ENCODE data around the gene DOCK2. TPM values are rescaled to one million over a fixed set of nuclear protein-coding genes. Genes with fewer than 3 reads are reported as not detected.

DOCK2 gene
- total RNA-seq, 1 donor from 2014 or later: 6.5 TPM

- peaks cover 4% of the 10 kb centered on the region for H3K36me3 Mint-ChIP-seq (ENCODE audit: low read depth, unreplicated experiment)
- peaks cover 4% of the 10 kb centered on the region for H3K27me3 Mint-ChIP-seq (ENCODE audit: unreplicated experiment)
- no peak for DNase-seq (ENCODE audit: low spot score)
- no peaks in the 10 kb centered on the region for H3K9me3 Mint-ChIP-seq (ENCODE audit: unreplicated experiment)
- no peaks in the 10 kb centered on the region for H3K4me1 Mint-ChIP-seq (ENCODE audit: unreplicated experiment)
- H3K4me3 Mint-ChIP-seq (ENCODE audit: unreplicated experiment): no peak overlapping the region
- TF ChIP-seq, protein P1, sequence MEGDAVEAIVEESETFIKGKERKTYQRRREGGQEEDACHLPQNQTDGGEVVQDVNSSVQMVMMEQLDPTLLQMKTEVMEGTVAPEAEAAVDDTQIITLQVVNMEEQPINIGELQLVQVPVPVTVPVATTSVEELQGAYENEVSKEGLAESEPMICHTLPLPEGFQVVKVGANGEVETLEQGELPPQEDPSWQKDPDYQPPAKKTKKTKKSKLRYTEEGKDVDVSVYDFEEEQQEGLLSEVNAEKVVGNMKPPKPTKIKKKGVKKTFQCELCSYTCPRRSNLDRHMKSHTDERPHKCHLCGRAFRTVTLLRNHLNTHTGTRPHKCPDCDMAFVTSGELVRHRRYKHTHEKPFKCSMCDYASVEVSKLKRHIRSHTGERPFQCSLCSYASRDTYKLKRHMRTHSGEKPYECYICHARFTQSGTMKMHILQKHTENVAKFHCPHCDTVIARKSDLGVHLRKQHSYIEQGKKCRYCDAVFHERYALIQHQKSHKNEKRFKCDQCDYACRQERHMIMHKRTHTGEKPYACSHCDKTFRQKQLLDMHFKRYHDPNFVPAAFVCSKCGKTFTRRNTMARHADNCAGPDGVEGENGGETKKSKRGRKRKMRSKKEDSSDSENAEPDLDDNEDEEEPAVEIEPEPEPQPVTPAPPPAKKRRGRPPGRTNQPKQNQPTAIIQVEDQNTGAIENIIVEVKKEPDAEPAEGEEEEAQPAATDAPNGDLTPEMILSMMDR (IDR thresholded peaks at IDR 0.05; ENCODE audit: unreplicated experiment): no peak
- H3K27ac Mint-ChIP-seq (ENCODE audit: unreplicated experiment): no peak overlapping the region
Measured at GRCh38 chr5:169870211-169870610, 233.1 kb downstream of the DOCK2 start.

DNA sequence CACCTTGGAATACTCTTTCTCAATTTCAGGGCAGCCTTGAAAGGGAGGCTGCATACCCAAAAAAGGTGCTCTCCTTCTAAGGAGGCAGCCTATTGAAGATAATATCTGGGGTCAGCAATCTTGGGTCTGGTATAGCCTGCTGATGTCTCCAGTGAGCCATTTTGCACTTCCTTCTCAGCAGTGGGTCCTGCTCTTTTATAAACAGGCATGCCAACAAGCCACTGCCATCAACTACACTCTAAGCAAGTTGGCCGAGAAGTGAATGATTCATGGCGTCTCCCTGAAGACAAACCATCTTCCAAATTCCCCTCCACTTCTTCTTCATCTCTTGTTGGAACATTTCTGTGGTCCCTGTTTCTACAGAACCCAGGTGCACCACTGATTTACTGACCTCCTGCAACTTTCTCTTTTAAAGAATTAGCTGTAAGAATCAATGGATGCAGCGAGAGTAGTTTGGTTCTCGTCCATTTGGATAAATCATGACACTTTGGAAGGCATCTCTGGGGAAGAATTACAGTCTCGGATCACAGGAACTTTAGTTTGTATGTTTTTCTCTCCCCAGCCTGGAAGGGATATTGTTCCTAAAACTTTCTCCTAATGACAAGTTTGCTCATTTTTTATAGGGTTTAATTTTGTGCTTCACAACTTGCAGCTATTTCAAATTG, 234.9 kb downstream of the DOCK2 start:
- Mint-ChIP-seq H3K27ac (ENCODE audit: unreplicated experiment) (no peak overlapping the region), H3K36me3 (ENCODE audit: low read depth, unreplicated experiment) (peaks cover 7% of the 10 kb centered on the region), H3K4me3 (ENCODE audit: unreplicated experiment) (no peak overlapping the region), H3K4me1 (ENCODE audit: unreplicated experiment) (no peaks in the 10 kb centered on the region), H3K27me3 (ENCODE audit: unreplicated experiment) (peaks cover 4% of the 10 kb centered on the region), H3K9me3 (ENCODE audit: unreplicated experiment) (no peaks in the 10 kb centered on the region)
- DNase-seq (ENCODE audit: low spot score): no peak
- TF ChIP-seq, protein P1 (IDR thresholded peaks at IDR 0.05; ENCODE audit: unreplicated experiment): no peak

DNA sequence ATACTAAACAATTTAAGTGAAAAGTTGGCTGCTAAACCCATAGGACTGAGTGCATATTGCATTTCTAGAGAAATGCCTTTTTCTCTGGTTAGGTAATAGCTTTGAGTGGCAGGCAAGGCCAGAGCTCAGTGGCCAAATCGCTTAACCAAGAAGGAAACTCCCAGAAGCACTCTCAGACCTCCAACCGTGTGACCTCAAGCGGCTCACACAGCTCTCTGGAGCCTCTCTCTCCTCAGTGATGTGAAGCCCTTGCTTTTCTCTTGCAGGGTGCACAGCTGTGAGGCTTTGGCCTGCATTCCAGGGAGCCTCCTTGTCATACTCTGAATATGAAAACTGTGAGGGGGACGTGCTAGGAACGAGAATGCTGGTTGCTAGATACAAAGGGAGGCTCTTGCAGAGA, 236.6 kb downstream of the DOCK2 start:
- peaks cover 12% of the 10 kb centered on the region for H3K36me3 Mint-ChIP-seq (ENCODE audit: low read depth, unreplicated experiment)
- TF ChIP-seq, protein P1 (IDR thresholded peaks at IDR 0.05; ENCODE audit: unreplicated experiment): no peak
- H3K4me3 Mint-ChIP-seq (ENCODE audit: unreplicated experiment): no peak overlapping the region
- H3K4me1 Mint-ChIP-seq (ENCODE audit: unreplicated experiment): no peaks in the 10 kb centered on the region
- H3K27ac Mint-ChIP-seq (ENCODE audit: unreplicated experiment): no peak overlapping the region
- no peak for DNase-seq (ENCODE audit: low spot score)
- H3K9me3 Mint-ChIP-seq (ENCODE audit: unreplicated experiment): no peaks in the 10 kb centered on the region
- peaks cover 4% of the 10 kb centered on the region for H3K27me3 Mint-ChIP-seq (ENCODE audit: unreplicated experiment)

- Mint-ChIP-seq H3K9me3 (ENCODE audit: unreplicated experiment) (no peaks in the 10 kb centered on the region), H3K27ac (ENCODE audit: unreplicated experiment) (no peak overlapping the region), H3K4me3 (ENCODE audit: unreplicated experiment) (no peak overlapping the region), H3K4me1 (ENCODE audit: unreplicated experiment) (no peaks in the 10 kb centered on the region), H3K27me3 (ENCODE audit: unreplicated experiment) (no peaks in the 10 kb centered on the region), H3K36me3 (ENCODE audit: low read depth, unreplicated experiment) (peaks cover 8% of the 10 kb centered on the region)
- DNase-seq (ENCODE audit: low spot score): no peak
- TF ChIP-seq, protein P1 (IDR thresholded peaks at IDR 0.05; ENCODE audit: unreplicated experiment): no peak
Measured at GRCh38 chr5:169874621-169875020, 237.5 kb downstream of the DOCK2 start.

- Mint-ChIP-seq H3K36me3 (ENCODE audit: low read depth, unreplicated experiment) (peaks cover 8% of the 10 kb centered on the region), H3K4me3 (ENCODE audit: unreplicated experiment) (no peak overlapping the region), H3K4me1 (ENCODE audit: unreplicated experiment) (no peaks in the 10 kb centered on the region), H3K27me3 (ENCODE audit: unreplicated experiment) (no peaks in the 10 kb centered on the region), H3K9me3 (ENCODE audit: unreplicated experiment) (no peaks in the 10 kb centered on the region), H3K27ac (ENCODE audit: unreplicated experiment) (no peak overlapping the region)
- no peak for DNase-seq (ENCODE audit: low spot score)
- TF ChIP-seq, protein P1 (IDR thresholded peaks at IDR 0.05; ENCODE audit: unreplicated experiment): no peak
Measured at GRCh38 chr5:169875091-169875728, 238.1 kb downstream of the DOCK2 start.

Data from endothelial cell (in vitro differentiated cells).